D721Med (cell line): ENCODE results near the gene DHX35.

Source experiments
- DNase-seq: peaks from one replicate; pipeline ENCODE4 v3.0.0; 2011; ENCODE audit warnings: low spot score; ENCODE audit not compliant: insufficient read length
- FAIRE-seq: peaks from 2 replicates; lab custom pipeline; 2011; peaks lifted over from hg19 to GRCh38; lab: Jason Lieb, UNC
- CTCF ChIP-seq: IDR thresholded peaks from 2 replicates; pipeline ENCODE4 v1.5.1; 2012; ENCODE audit warnings: mild to moderate bottlenecking, control low read depth; ENCODE audit not compliant: insufficient read depth; ENCODE audit errors: missing control alignments

DHX35 gene

GRCh38 chr20:38931984-38932383 is 30.2 kb upstream of the DHX35 start:
- FAIRE-seq, result no peak
- DNase-seq, result no peak
- TF ChIP-seq CTCF, result no peak

GRCh38 chr20:38932457-38933120 is 29.6 kb upstream of the DHX35 start:
- FAIRE-seq, result no peak
- DNase-seq, result no peak
- TF ChIP-seq CTCF, result no peak

- FAIRE-seq (no peak), DNase-seq (no peak)
- TF ChIP-seq CTCF, result no peak
Observed at GRCh38 chr20:38934530-38934929, 27.6 kb upstream of the DHX35 start.

GRCh38 chr20:38935285-38935684 is 26.9 kb upstream of the DHX35 start:
- DNase-seq (no peak), FAIRE-seq (no peak)

GRCh38 chr20:38935967-38936407 is 26.2 kb upstream of the DHX35 start:
- TF ChIP-seq CTCF, result no peak
- DNase-seq (no peak), FAIRE-seq (no peak)

More at GRCh38 chr20:38935285-38935684, 26.9 kb upstream of the DHX35 start:
- TF ChIP-seq CTCF, result no peak

GRCh38 chr20:38937000-38937399 is 25.1 kb upstream of the DHX35 start:
- no peak for FAIRE-seq
- no peak for DNase-seq
- TF ChIP-seq CTCF, result no peak

- FAIRE-seq (no peak), DNase-seq (no peak)
- no peak for TF ChIP-seq CTCF
Observed at GRCh38 chr20:38937978-38938473, 24.1 kb upstream of the DHX35 start.
